HepG2 (cell line): ENCODE measurements around the gene EFNA4. TPM values are rescaled to one million over a fixed set of nuclear protein-coding genes. Genes with fewer than 3 reads are reported as not detected.

ENCODE experiments used
- ATF2 ChIP-seq: sonication (generic); formaldehyde crosslinking; IDR thresholded peaks from 2 replicates; pipeline ENCODE4 v1.4.0; 2020; ENCODE audit warnings: missing genetic modification reagents
- BCLAF1 ChIP-seq: fragments of 450-650 bp; IDR thresholded peaks from 2 replicates; pipeline ENCODE4 v1.6.1; 2017; ENCODE audit warnings: mild to moderate bottlenecking
- POLR2A ChIP-seq, 2 experiments: IDR thresholded peaks; 2 replicates each; pipeline ENCODE4 v1.6.1; 2011; ENCODE audit warnings: low read depth in 2 of 2, low read length in 2 of 2, mild to moderate bottlenecking in 1 of 2, moderate library complexity in 1 of 2; ENCODE audit not compliant: insufficient read depth in 1 of 2
- RERE ChIP-seq: IDR thresholded peaks from 2 replicates; pipeline ENCODE4 v1.6.1; 2016; ENCODE audit warnings: low read depth, missing genetic modification reagents, missing compliant biosample characterization
- polyA plus RNA-seq, 8 experiments: library from polyadenylated mRNA; depleted of rRNA in 3 of 8; stranded (reverse) in 7 of 8; unstranded in 1 of 8; fragments of >200 nt; fragmentation: Illumina TruSeq in 4 of 8; extraction: Trizol in 4 of 8; gene quantifications; 2 replicates each; pipeline versions ENCODE4 v1.2.1 to v1.2.3, GENCODE V29; 2011 to 2016; ENCODE audit warnings: low read depth in 4 of 8, missing spikeins in 1 of 8, mixed read lengths in 1 of 8; ENCODE audit not compliant: insufficient read depth in 1 of 8
- total RNA-seq, 5 experiments: library from RNA; depleted of rRNA; stranded (reverse); fragments of >200 nt; fragmentation: Illumina TruSeq; extraction: Trizol; gene quantifications; 2 replicates each; pipeline ENCODE4 v1.2.3, GENCODE V29; 2016; ENCODE audit warnings: low read depth in 1 of 5

Gene EFNA4
- total and polyA plus RNA-seq, 2 of the 13 experiments (the other 11 are each of a cell fraction or from before 2014, with no cell fraction given) = 12.0 to 17.2 TPM

GRCh38 chr1:155082301-155083051 lies 18.9 kb downstream of the EFNA4 start (continued):
- TF ChIP-seq RERE (no peak), ATF2 (no peak), POLR2A (IDR thresholded peaks at IDR 0.05; ENCODE audit: insufficient read depth in 1 of 2, low read depth in 2 of 2, low read length in 2 of 2) (no peak), BCLAF1 (no peak)
